DND-41 (cell line): ENCODE measurements around the gene PAPOLG.
"Not testable (repeated sequence)": the region's sequence is repeated elsewhere in the genome, so short reads cannot be mapped to it uniquely, and the experiment has no call there.

ENCODE experiments used
- ATAC-seq: fragments of 200-7000 bp; cut with Tn5 transposase; 3 replicates; pipeline ENCODE4 v1.9.1; 2021; ENCODE audit warnings: low read depth; ENCODE audit not compliant: insufficient read depth
- DNase-seq: peaks from one replicate; pipeline ENCODE4 v3.0.0-alpha.2; 2020
- H2AFZ ChIP-seq: 2 replicates; pipeline ENCODE4 v1.6.0; 2012; ENCODE audit warnings: low read depth, low read length
- H3K27ac ChIP-seq: 2 replicates; pipeline ENCODE4 v1.5.1; 2012; ENCODE audit warnings: low read length, inconsistent platforms
- H3K27me3 ChIP-seq: fragments of 200-600 bp; sonication (generic); 2 replicates; pipeline ENCODE4 v1.6.0; 2012; ENCODE audit warnings: low read length, mild to moderate bottlenecking, inconsistent platforms; ENCODE audit not compliant: insufficient read depth, poor library complexity
- H3K36me3 ChIP-seq: 2 replicates; pipeline ENCODE4 v1.5.1; 2012; ENCODE audit warnings: low read length, inconsistent platforms; ENCODE audit not compliant: insufficient read depth
- H3K4me1 ChIP-seq: 2 replicates; pipeline ENCODE4 v1.5.1; 2012; ENCODE audit warnings: mild to moderate bottlenecking, low read length; ENCODE audit not compliant: insufficient read depth
- H3K4me2 ChIP-seq: 2 replicates; pipeline ENCODE4 v1.6.0; 2012; ENCODE audit warnings: mild to moderate bottlenecking, moderate library complexity, low read length, inconsistent platforms; ENCODE audit not compliant: insufficient read depth
- H3K4me3 ChIP-seq, 2 experiments: fragments of 200-600 bp in 1 of 2; shearing (Covaris generic) in 1 of 2; 2 replicates each; pipeline ENCODE4 v1.5.1; 2012 to 2016; ENCODE audit warnings: inconsistent platforms in 2 of 2, low read length in 2 of 2, mild to moderate bottlenecking in 2 of 2, low read depth in 1 of 2, moderate library complexity in 1 of 2
- H3K79me2 ChIP-seq: 2 replicates; pipeline ENCODE4 v1.6.0; 2012; ENCODE audit warnings: low read length, inconsistent platforms; ENCODE audit not compliant: insufficient read depth
- H3K9ac ChIP-seq: 2 replicates; pipeline ENCODE4 v1.6.0; 2012; ENCODE audit warnings: low read depth, mild to moderate bottlenecking, inconsistent platforms, low read length, moderate library complexity
- H3K9me3 ChIP-seq: 2 replicates; pipeline ENCODE4 v1.5.1; 2012; ENCODE audit warnings: low read length, moderate library complexity, mild to moderate bottlenecking, inconsistent platforms; ENCODE audit not compliant: insufficient read depth, severe bottlenecking
- H4K20me1 ChIP-seq: 2 replicates; pipeline ENCODE4 v1.6.0; 2012; ENCODE audit warnings: low read length; ENCODE audit not compliant: insufficient read depth
- CTCF ChIP-seq: IDR thresholded peaks from 2 replicates; pipeline ENCODE4 v1.5.1; 2012; ENCODE audit warnings: borderline replicate concordance, low read length, moderate library complexity, mild to moderate bottlenecking; ENCODE audit not compliant: poor library complexity, severe bottlenecking; ENCODE audit errors: extremely low read depth
- EZH2 ChIP-seq: IDR thresholded peaks from 3 replicates; pipeline ENCODE4 v1.6.1; 2012; ENCODE audit warnings: borderline replicate concordance, low read depth, mild to moderate bottlenecking, moderate library complexity, low read length, inconsistent platforms; ENCODE audit not compliant: severe bottlenecking

The PAPOLG gene

GRCh38 chr2:60822987-60823386 is 66.9 kb downstream of the PAPOLG start:
- no peaks in the 10 kb centered on the region for H3K79me2 ChIP-seq
- no peak overlapping the region for H2AFZ ChIP-seq
- H3K9ac ChIP-seq: no peak overlapping the region
- no peaks in the 10 kb centered on the region for H3K27me3 ChIP-seq
- no peaks in the 10 kb centered on the region for H3K9me3 ChIP-seq
- ATAC-seq (no peak), DNase-seq (no peak)
- H4K20me1 ChIP-seq: no peaks in the 10 kb centered on the region
- no peaks in the 10 kb centered on the region for H3K36me3 ChIP-seq
- TF ChIP-seq EZH2 (no peak), CTCF (no peak)
- H3K4me1 ChIP-seq: no peaks in the 10 kb centered on the region
- no peak overlapping the region for H3K27ac ChIP-seq
- H3K4me3 ChIP-seq: no peak overlapping the region
- no peak overlapping the region for H3K4me2 ChIP-seq

- Histone ChIP-seq H3K27ac (no peak overlapping the region), H3K36me3 (no peaks in the 10 kb centered on the region), H2AFZ (no peak overlapping the region), H3K9ac (no peak overlapping the region), H3K27me3 (no peaks in the 10 kb centered on the region), H3K9me3 (no peaks in the 10 kb centered on the region), H3K4me3 (no peak overlapping the region), H3K4me2 (no peak overlapping the region), H3K79me2 (no peaks in the 10 kb centered on the region), H4K20me1 (no peaks in the 10 kb centered on the region), H3K4me1 (no peaks in the 10 kb centered on the region)
- no peak for DNase-seq
- no peak for TF ChIP-seq EZH2
- TF ChIP-seq CTCF: no peak
- ATAC-seq: no peak
These were observed 67.7 kb downstream of the PAPOLG start for GRCh38 chr2:60823694-60824305.

GRCh38 chr2:60825666-60826065 is 69.6 kb downstream of the PAPOLG start:
- Histone ChIP-seq H3K27me3 (no peaks in the 10 kb centered on the region), H3K9me3 (no peaks in the 10 kb centered on the region), H3K9ac (no peak overlapping the region), H3K4me1 (no peaks in the 10 kb centered on the region), H4K20me1 (no peaks in the 10 kb centered on the region), H3K79me2 (no peaks in the 10 kb centered on the region), H3K27ac (no peak overlapping the region), H3K36me3 (no peaks in the 10 kb centered on the region), H3K4me3 (no peak overlapping the region), H2AFZ (no peak overlapping the region), H3K4me2 (no peak overlapping the region)
- no peak for TF ChIP-seq CTCF
- DNase-seq (no peak), ATAC-seq (no peak)

GRCh38 chr2:60826111-60826510 is 70.0 kb downstream of the PAPOLG start:
- Histone ChIP-seq H3K27ac (no peak overlapping the region), H3K4me1 (no peaks in the 10 kb centered on the region), H3K9me3 (no peaks in the 10 kb centered on the region), H3K9ac (no peak overlapping the region), H4K20me1 (no peaks in the 10 kb centered on the region), H3K4me2 (no peak overlapping the region), H3K36me3 (no peaks in the 10 kb centered on the region), H3K79me2 (no peaks in the 10 kb centered on the region), H2AFZ (no peak overlapping the region), H3K4me3 (no peak overlapping the region), H3K27me3 (no peaks in the 10 kb centered on the region)
- TF ChIP-seq CTCF (no peak), EZH2 (no peak)
- DNase-seq (no peak), ATAC-seq (no peak)

GRCh38 chr2:60826860-60827259 is 70.8 kb downstream of the PAPOLG start:
- H3K27me3 ChIP-seq, H2AFZ ChIP-seq, DNase-seq, H3K4me1 ChIP-seq, H3K9ac ChIP-seq, H3K9me3 ChIP-seq, H3K79me2 ChIP-seq, H4K20me1 ChIP-seq, ATAC-seq, H3K4me3 ChIP-seq, H3K27ac ChIP-seq, H3K4me2 ChIP-seq, H3K36me3 ChIP-seq: not testable (repeated sequence)
